ENCODE measurements around the gene GALNT12. TPM values are rescaled to one million over a fixed set of nuclear protein-coding genes. Genes with fewer than 3 reads are reported as not detected.

GALNT12 gene
- total RNA-seq, 1 donor from 2014 or later: 4.6 TPM

GRCh38 chr9:98867429-98868168 is 60.1 kb downstream of the GALNT12 start:
- no peak for DNase-seq (ENCODE audit: low read depth, low spot score)
- H3K27ac Mint-ChIP-seq (ENCODE audit: unreplicated experiment): no peak overlapping the region
- TF ChIP-seq, protein P1, sequence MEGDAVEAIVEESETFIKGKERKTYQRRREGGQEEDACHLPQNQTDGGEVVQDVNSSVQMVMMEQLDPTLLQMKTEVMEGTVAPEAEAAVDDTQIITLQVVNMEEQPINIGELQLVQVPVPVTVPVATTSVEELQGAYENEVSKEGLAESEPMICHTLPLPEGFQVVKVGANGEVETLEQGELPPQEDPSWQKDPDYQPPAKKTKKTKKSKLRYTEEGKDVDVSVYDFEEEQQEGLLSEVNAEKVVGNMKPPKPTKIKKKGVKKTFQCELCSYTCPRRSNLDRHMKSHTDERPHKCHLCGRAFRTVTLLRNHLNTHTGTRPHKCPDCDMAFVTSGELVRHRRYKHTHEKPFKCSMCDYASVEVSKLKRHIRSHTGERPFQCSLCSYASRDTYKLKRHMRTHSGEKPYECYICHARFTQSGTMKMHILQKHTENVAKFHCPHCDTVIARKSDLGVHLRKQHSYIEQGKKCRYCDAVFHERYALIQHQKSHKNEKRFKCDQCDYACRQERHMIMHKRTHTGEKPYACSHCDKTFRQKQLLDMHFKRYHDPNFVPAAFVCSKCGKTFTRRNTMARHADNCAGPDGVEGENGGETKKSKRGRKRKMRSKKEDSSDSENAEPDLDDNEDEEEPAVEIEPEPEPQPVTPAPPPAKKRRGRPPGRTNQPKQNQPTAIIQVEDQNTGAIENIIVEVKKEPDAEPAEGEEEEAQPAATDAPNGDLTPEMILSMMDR (conservative IDR thresholded peaks at IDR 0.05): no peak
- H3K9me3 Mint-ChIP-seq: peaks cover 3% of the 10 kb centered on the region
- H3K4me3 Mint-ChIP-seq: no peak overlapping the region
- no peaks in the 10 kb centered on the region for H3K27me3 Mint-ChIP-seq (ENCODE audit: low read depth)
- no peaks in the 10 kb centered on the region for H3K4me1 Mint-ChIP-seq
- H3K36me3 Mint-ChIP-seq (ENCODE audit: low read depth): no peaks in the 10 kb centered on the region

- H3K36me3 Mint-ChIP-seq (ENCODE audit: low read depth): no peaks in the 10 kb centered on the region
- no peak overlapping the region for H3K4me3 Mint-ChIP-seq
Measured at GRCh38 chr9:98869078-98869745, 61.7 kb downstream of the GALNT12 start.

DNA sequence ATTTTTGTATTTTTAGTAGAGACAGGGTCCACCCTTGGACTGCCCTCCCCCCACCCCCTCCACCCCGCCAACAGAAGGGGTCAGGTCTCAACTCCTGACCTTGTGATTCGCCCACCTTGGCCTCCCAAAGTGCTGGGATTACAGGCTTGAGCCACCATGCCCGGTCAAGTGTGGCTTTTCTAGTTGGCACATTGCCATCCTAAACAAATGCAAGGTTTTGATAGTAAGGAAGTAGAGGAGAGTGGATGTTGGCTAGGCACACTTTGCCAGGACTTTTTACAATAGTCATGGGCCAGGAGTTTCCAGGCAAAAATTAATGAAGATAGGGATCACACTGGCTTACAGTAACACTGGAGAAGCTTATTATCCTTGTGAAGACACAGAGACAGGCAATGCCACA is 62.4 kb downstream of the GALNT12 start:
- H3K4me1 Mint-ChIP-seq: no peaks in the 10 kb centered on the region
- H3K36me3 Mint-ChIP-seq (ENCODE audit: low read depth): no peaks in the 10 kb centered on the region
- H3K9me3 Mint-ChIP-seq: peaks cover 3% of the 10 kb centered on the region
- no peaks in the 10 kb centered on the region for H3K27me3 Mint-ChIP-seq (ENCODE audit: low read depth)
- H3K4me3 Mint-ChIP-seq: no peak overlapping the region
- H3K27ac Mint-ChIP-seq (ENCODE audit: unreplicated experiment): no peak overlapping the region
- DNase-seq (ENCODE audit: low read depth, low spot score): no peak
- TF ChIP-seq, protein P1 (conservative IDR thresholded peaks at IDR 0.05): no peak

More at GRCh38 chr9:98869078-98869745, 61.7 kb downstream of the GALNT12 start:
- no peaks in the 10 kb centered on the region for H3K27me3 Mint-ChIP-seq (ENCODE audit: low read depth)
- no peak overlapping the region for H3K27ac Mint-ChIP-seq (ENCODE audit: unreplicated experiment)
- no peaks in the 10 kb centered on the region for H3K4me1 Mint-ChIP-seq
- TF ChIP-seq, protein P1 (conservative IDR thresholded peaks at IDR 0.05): no peak
- no peak for DNase-seq (ENCODE audit: low read depth, low spot score)
- H3K9me3 Mint-ChIP-seq: peaks cover 3% of the 10 kb centered on the region

DNA sequence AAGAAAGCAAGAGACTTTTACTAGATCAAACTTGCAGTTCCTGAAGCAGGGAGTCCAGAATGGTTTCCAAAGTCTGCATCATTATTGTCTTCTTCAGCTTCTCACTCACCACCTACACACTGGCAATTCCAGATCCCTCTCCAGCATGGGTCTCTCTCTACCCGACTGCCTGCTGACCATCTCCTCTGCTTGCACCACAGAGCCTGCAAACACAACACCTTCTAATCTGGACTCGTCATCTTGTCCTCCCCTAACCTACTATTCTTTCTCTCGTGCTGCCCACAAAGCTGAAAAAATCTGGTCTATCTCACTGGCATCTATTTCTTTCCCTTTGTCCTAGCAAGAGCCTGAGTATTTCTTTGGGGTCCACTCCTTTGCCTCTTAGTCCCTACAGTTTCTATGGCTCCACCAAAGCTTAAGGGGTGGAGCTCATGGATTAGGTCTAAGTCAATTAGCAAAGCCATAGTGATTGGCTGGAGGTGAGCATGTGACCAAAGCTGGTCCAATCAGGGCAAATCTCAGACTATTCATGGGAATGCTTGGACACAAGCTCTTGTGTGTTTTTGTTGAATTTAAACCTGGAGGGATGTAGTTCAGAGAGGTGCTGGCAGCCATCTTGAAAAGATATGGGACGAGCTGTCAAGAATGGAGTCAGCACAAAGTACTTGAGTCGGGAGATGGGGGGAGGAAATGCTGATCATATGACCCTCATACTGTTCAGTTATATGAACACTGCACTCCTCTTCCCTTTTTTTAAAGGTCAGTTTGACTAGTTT is 63.5 kb downstream of the GALNT12 start:
- Mint-ChIP-seq H3K27ac (ENCODE audit: unreplicated experiment) (no peak overlapping the region), H3K4me1 (no peaks in the 10 kb centered on the region), H3K36me3 (ENCODE audit: low read depth) (no peaks in the 10 kb centered on the region), H3K9me3 (peaks cover 3% of the 10 kb centered on the region), H3K4me3 (no peak overlapping the region), H3K27me3 (ENCODE audit: low read depth) (no peaks in the 10 kb centered on the region)
- TF ChIP-seq, protein P1 (conservative IDR thresholded peaks at IDR 0.05): no peak
- DNase-seq (ENCODE audit: low read depth, low spot score): no peak

GRCh38 chr9:98871558-98872065 is 64.1 kb downstream of the GALNT12 start:
- TF ChIP-seq, protein P1 (conservative IDR thresholded peaks at IDR 0.05): no peak
- Mint-ChIP-seq H3K36me3 (ENCODE audit: low read depth) (no peaks in the 10 kb centered on the region), H3K27me3 (ENCODE audit: low read depth) (no peaks in the 10 kb centered on the region), H3K4me3 (no peak overlapping the region), H3K9me3 (peaks cover 3% of the 10 kb centered on the region), H3K27ac (ENCODE audit: unreplicated experiment) (no peak overlapping the region), H3K4me1 (no peaks in the 10 kb centered on the region)
- DNase-seq (ENCODE audit: low read depth, low spot score): no peak

All from neural crest cell (in vitro differentiated cells).